GM12878 (cell line): Measurements from ENCODE around the gene RGS5. TPM values are rescaled to one million over a fixed set of nuclear protein-coding genes. Genes with fewer than 3 reads are reported as not detected.

Experiments
- ATAC-seq: fragments of 200-7000 bp; cut with Tn5 transposase; 3 replicates; pipeline ENCODE4 v1.9.1; 2020; ENCODE audit warnings: mild to moderate bottlenecking, moderate library complexity
- BruUV-seq: library from RNA; stranded (reverse); fragments of 400-500 nt; replicated peaks from 2 replicates; lab custom pipeline; 2021; lab: Mats Ljungman, UMichigan
- CTCF ChIA-PET: fragments of 300-600 bp; sonication (Branson Sonifier 250); formaldehyde crosslinking; extraction: SDS; loops from one replicate; lab custom pipeline; 2021; ENCODE audit warnings: inconsistent platforms; lab: Yijun Ruan, JAX
- POLR2A ChIA-PET: fragments of 350-600 bp; formaldehyde crosslinking; extraction: SDS; loops from one replicate; lab custom pipeline; 2021; ENCODE audit warnings: inconsistent platforms; lab: Charles Lee
- RAD21 ChIA-PET: fragments of 300-600 bp; sonication (Branson Sonifier 250); formaldehyde crosslinking; loops from one replicate; lab custom pipeline; 2023; ENCODE audit warnings: antibody characterized with exemption; ENCODE audit not compliant: unreplicated experiment; lab: Charles Lee
- SMC1A ChIA-PET: fragments of 300-600 bp; sonication (Branson Sonifier 250); formaldehyde crosslinking; loops from one replicate; lab custom pipeline; 2023; ENCODE audit not compliant: unreplicated experiment, uncharacterized antibody; lab: Charles Lee
- DNase-seq: peaks from one replicate; pipeline ENCODE4 v3.0.0-alpha.2; 2011; ENCODE audit warnings: low read depth, low spot score
- FAIRE-seq: peaks from 3 replicates; lab custom pipeline; 2011; peaks lifted over from hg19 to GRCh38; lab: Jason Lieb, UNC
- H2AFZ ChIP-seq: 2 replicates; pipeline ENCODE4 v1.6.0; 2011; ENCODE audit warnings: low read depth, low read length, control low read depth; ENCODE audit not compliant: control insufficient read depth
- H3K27ac ChIP-seq: 2 replicates; pipeline ENCODE4 v1.5.1; 2011; ENCODE audit warnings: control low read depth; ENCODE audit not compliant: control insufficient read depth, insufficient read depth
- H3K27me3 ChIP-seq, 2 experiments: replicated peaks in 1 of 2; 2 replicates each; pipeline versions ENCODE4 v1.6.0 to v1.6.1; 2011; ENCODE audit warnings: low read length in 1 of 2; ENCODE audit not compliant: control insufficient read depth in 2 of 2, insufficient read depth in 2 of 2
- H3K36me3 ChIP-seq, 2 experiments: 2 replicates each; pipeline ENCODE4 v1.5.1; 2011; ENCODE audit warnings: low read length in 1 of 2; ENCODE audit not compliant: control insufficient read depth in 2 of 2, insufficient read depth in 2 of 2
- H3K4me1 ChIP-seq: 2 replicates; pipeline ENCODE4 v1.6.1; 2011; ENCODE audit warnings: mild to moderate bottlenecking, low read length, moderate library complexity, mixed read lengths; ENCODE audit not compliant: control insufficient read depth, insufficient read depth
- H3K4me2 ChIP-seq: 2 replicates; pipeline ENCODE4 v1.6.0; 2011; ENCODE audit warnings: control low read depth; ENCODE audit not compliant: control insufficient read depth, insufficient read depth
- H3K4me3 ChIP-seq: fragments of 200-600 bp; sonication (generic); 2 replicates; pipeline ENCODE4 v1.5.1; 2016
- H3K79me2 ChIP-seq: 2 replicates; pipeline ENCODE4 v1.6.0; 2011; ENCODE audit warnings: low read length; ENCODE audit not compliant: control insufficient read depth, insufficient read depth
- H3K9ac ChIP-seq: 2 replicates; pipeline ENCODE4 v1.8.0; 2011; ENCODE audit warnings: low read length, control low read depth, mixed read lengths; ENCODE audit not compliant: control insufficient read depth, insufficient read depth
- H3K9me3 ChIP-seq: replicated peaks from 3 replicates; pipeline ENCODE4 v1.5.1; 2011; ENCODE audit warnings: mild to moderate bottlenecking, low read length; ENCODE audit not compliant: control insufficient read depth, insufficient read depth
- H4K20me1 ChIP-seq: 2 replicates; pipeline ENCODE4 v1.6.0; 2011; ENCODE audit not compliant: control insufficient read depth, insufficient read depth
- ASH2L ChIP-seq: fragments of 300-600, 200-600 bp; sonication (generic); IDR thresholded peaks from 2 replicates; pipeline ENCODE4 v1.6.1; 2017; ENCODE audit warnings: low read depth, mild to moderate bottlenecking, borderline replicate concordance
- CBX5 ChIP-seq: sonication (generic); IDR thresholded peaks from 2 replicates; pipeline ENCODE4 v1.6.1; 2016; ENCODE audit warnings: low read depth, moderate library complexity, mild to moderate bottlenecking, inconsistent platforms
- CREM ChIP-seq: IDR thresholded peaks from 2 replicates; pipeline ENCODE4 v1.6.1; 2014; ENCODE audit warnings: antibody characterized with exemption, low read depth
- EGR1 ChIP-seq, 2 experiments: IDR thresholded peaks; 1 replicate in 1 of 2; 2 replicates in 1 of 2; pipeline ENCODE4 v1.6.1; 2011 to 2012; ENCODE audit warnings: low read depth in 2 of 2, low read length in 2 of 2, borderline replicate concordance in 1 of 2, mild to moderate bottlenecking in 1 of 2, moderate library complexity in 1 of 2
- EZH2 ChIP-seq: IDR thresholded peaks from 2 replicates; pipeline ENCODE4 v1.6.1; 2012; ENCODE audit warnings: low read depth, mild to moderate bottlenecking, control low read depth, inconsistent platforms, low read length, borderline replicate concordance; ENCODE audit not compliant: control insufficient read depth
- GATAD2B ChIP-seq: fragments of 450-650 bp; conservative IDR thresholded peaks from 2 replicates; pipeline ENCODE4 v1.6.1; 2017; ENCODE audit warnings: low read depth, mild to moderate bottlenecking, moderate library complexity
- MTA2 ChIP-seq: fragments of 450-650 bp; IDR thresholded peaks from 2 replicates; pipeline ENCODE4 v1.6.1; 2016; ENCODE audit warnings: low read depth, mild to moderate bottlenecking, moderate library complexity
- NFIC ChIP-seq: IDR thresholded peaks from 2 replicates; pipeline ENCODE4 v1.6.1; 2012; ENCODE audit warnings: low read depth, mild to moderate bottlenecking, inconsistent platforms, low read length, moderate library complexity
- NFXL1 ChIP-seq: fragments of 450-650 bp; IDR thresholded peaks from 2 replicates; pipeline ENCODE4 v1.6.1; 2017; ENCODE audit warnings: antibody characterized with exemption, mild to moderate bottlenecking, borderline replicate concordance
- POLR2A ChIP-seq: IDR thresholded peaks from 2 replicates; pipeline ENCODE4 v1.6.1; 2011; ENCODE audit warnings: low read depth, mild to moderate bottlenecking, low read length
- POLR2AphosphoS2 ChIP-seq: IDR thresholded peaks from 2 replicates; pipeline ENCODE4 v1.6.1; 2011; ENCODE audit warnings: low read depth, mild to moderate bottlenecking, low read length, improper control_type of control experiment, moderate library complexity
- POLR2AphosphoS5 ChIP-seq: IDR thresholded peaks from 2 replicates; pipeline ENCODE4 v1.6.1; 2011; ENCODE audit warnings: mild to moderate bottlenecking, low read length, inconsistent platforms
- TAF1 ChIP-seq: IDR thresholded peaks from 2 replicates; pipeline ENCODE4 v1.6.1; 2011; ENCODE audit warnings: mild to moderate bottlenecking, low read depth, low read length, borderline replicate concordance
- USF2 ChIP-seq: IDR thresholded peaks from 2 replicates; pipeline ENCODE4 v1.6.1; 2011; ENCODE audit warnings: low read depth, low read length, improper control_type of control experiment, borderline replicate concordance
- ZNF207 ChIP-seq: fragments of 450-650 bp; IDR thresholded peaks from 2 replicates; pipeline ENCODE4 v1.6.1; 2014; ENCODE audit warnings: antibody characterized with exemption, mild to moderate bottlenecking, borderline replicate concordance
- ZNF384 ChIP-seq: IDR thresholded peaks from 2 replicates; pipeline ENCODE4 v1.6.1; 2012; ENCODE audit warnings: low read depth, mild to moderate bottlenecking, low read length, improper control_type of control experiment, borderline replicate concordance
- WGBS: methylation state at CpG from one replicate; pipeline ENCODE4 v1.1.6; 2016; ENCODE audit warnings: low lambda C conversion rate; ENCODE audit not compliant: insufficient replicate concordance, insufficient coverage; ENCODE audit errors: missing lambda C conversion rate; 5-methylcytosine and 5-hydroxymethylcytosine counted together
- in situ Hi-C: fragments of 300-500 bp; cut with MboI; formaldehyde crosslinking; loops from 9 replicates; pipeline ENCODE4 v1.14.3; 2018; ENCODE audit warnings: mixed read lengths
- intact Hi-C: fragments of 100-400 bp; cut with micrococcal nuclease; formaldehyde crosslinking; loops from one replicate; pipeline ENCODE4 v1.14.2; 2022; ENCODE audit not compliant: unreplicated experiment
- polyA plus RNA-seq, 11 experiments: library from polyadenylated mRNA; depleted of rRNA in 4 of 11; unstranded in 6 of 11; stranded (reverse) in 5 of 11; fragments of >200 nt; fragmentation: Nextera tagmentation in 4 of 11; fragmentation: Illumina TruSeq in 1 of 11; extraction: Ambion mirVana in 4 of 11; extraction: Trizol in 1 of 11; gene quantifications; 1 replicate in 1 of 11; 2 replicates in 10 of 11; pipeline versions ENCODE4 v1.2.1 to v1.2.3, GENCODE V29; 2011 to 2016; ENCODE audit warnings: inconsistent platforms in 2 of 11, missing spikeins in 2 of 11, low read depth in 1 of 11
- total RNA-seq, 4 experiments: library from RNA; depleted of rRNA in 3 of 4; stranded (reverse); fragments of >200 nt in 3 of 4; fragmentation: Illumina TruSeq in 1 of 4; extraction: Trizol in 1 of 4; gene quantifications; 2 replicates each; pipeline versions ENCODE4 v1.2.1 to v1.2.3, GENCODE V29; 2013 to 2021
- TF ChIP-seq, protein P1 (sequence below): fragments of 450-650 bp; formaldehyde crosslinking; IDR thresholded peaks from 2 replicates; pipeline ENCODE4 v1.4.0; 2020; ENCODE audit warnings: mild to moderate bottlenecking, moderate library complexity
- TF ChIP-seq, protein P2 (sequence below): fragments of 450-650 bp; IDR thresholded peaks from 2 replicates; pipeline ENCODE4 v1.6.1; 2016; ENCODE audit warnings: mild to moderate bottlenecking

Gene RGS5
- total and polyA plus RNA-seq, 10 of the 15 experiments (the other 5 are each of a cell fraction or from before 2014, with no cell fraction given): 0.63 to 7.4 (median 2.8) TPM

- no peak for TF ChIP-seq USF2
Observed at GRCh38 chr1:163170331-163170730, 32.4 kb downstream of the RGS5 start (continued).

- H3K36me3 ChIP-seq: no peaks in the 10 kb centered on the region
- intact Hi-C loops: no loop called here
- TF ChIP-seq ZNF207: no peak
- no peak for TF ChIP-seq NFXL1
- TF ChIP-seq, protein P1, sequence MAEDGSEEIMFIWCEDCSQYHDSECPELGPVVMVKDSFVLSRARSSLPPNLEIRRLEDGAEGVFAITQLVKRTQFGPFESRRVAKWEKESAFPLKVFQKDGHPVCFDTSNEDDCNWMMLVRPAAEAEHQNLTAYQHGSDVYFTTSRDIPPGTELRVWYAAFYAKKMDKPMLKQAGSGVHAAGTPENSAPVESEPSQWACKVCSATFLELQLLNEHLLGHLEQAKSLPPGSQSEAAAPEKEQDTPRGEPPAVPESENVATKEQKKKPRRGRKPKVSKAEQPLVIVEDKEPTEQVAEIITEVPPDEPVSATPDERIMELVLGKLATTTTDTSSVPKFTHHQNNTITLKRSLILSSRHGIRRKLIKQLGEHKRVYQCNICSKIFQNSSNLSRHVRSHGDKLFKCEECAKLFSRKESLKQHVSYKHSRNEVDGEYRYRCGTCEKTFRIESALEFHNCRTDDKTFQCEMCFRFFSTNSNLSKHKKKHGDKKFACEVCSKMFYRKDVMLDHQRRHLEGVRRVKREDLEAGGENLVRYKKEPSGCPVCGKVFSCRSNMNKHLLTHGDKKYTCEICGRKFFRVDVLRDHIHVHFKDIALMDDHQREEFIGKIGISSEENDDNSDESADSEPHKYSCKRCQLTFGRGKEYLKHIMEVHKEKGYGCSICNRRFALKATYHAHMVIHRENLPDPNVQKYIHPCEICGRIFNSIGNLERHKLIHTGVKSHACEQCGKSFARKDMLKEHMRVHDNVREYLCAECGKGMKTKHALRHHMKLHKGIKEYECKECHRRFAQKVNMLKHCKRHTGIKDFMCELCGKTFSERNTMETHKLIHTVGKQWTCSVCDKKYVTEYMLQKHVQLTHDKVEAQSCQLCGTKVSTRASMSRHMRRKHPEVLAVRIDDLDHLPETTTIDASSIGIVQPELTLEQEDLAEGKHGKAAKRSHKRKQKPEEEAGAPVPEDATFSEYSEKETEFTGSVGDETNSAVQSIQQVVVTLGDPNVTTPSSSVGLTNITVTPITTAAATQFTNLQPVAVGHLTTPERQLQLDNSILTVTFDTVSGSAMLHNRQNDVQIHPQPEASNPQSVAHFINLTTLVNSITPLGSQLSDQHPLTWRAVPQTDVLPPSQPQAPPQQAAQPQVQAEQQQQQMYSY (CRISPR knock-in tag): no peak
- TF ChIP-seq CBX5: no peak
- no peak for TF ChIP-seq EGR1 (IDR thresholded peaks at IDR 0.05; ENCODE audit: borderline replicate concordance in 1 of 2, low read depth in 2 of 2, low read length in 2 of 2)
- TF ChIP-seq TAF1: no peak
- TF ChIP-seq CREM: no peak
- no peak for TF ChIP-seq ASH2L
- no peak for TF ChIP-seq GATAD2B
- no peak for TF ChIP-seq POLR2A
- TF ChIP-seq ZNF384: no peak
- TF ChIP-seq POLR2AphosphoS5: no peak
- TF ChIP-seq, protein P2, sequence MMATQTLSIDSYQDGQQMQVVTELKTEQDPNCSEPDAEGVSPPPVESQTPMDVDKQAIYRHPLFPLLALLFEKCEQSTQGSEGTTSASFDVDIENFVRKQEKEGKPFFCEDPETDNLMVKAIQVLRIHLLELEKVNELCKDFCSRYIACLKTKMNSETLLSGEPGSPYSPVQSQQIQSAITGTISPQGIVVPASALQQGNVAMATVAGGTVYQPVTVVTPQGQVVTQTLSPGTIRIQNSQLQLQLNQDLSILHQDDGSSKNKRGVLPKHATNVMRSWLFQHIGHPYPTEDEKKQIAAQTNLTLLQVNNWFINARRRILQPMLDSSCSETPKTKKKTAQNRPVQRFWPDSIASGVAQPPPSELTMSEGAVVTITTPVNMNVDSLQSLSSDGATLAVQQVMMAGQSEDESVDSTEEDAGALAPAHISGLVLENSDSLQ: no peak
- no peak for TF ChIP-seq EZH2
- no peak for TF ChIP-seq POLR2AphosphoS2
- TF ChIP-seq NFIC: no peak
- no peak for TF ChIP-seq MTA2
- TF ChIP-seq, all 136 proteins: peak for 0
- H3K4me1 ChIP-seq: no peaks in the 10 kb centered on the region
- no TSS peak for BruUV-seq
- no peak overlapping the region for H3K9ac ChIP-seq
- no peaks in the 10 kb centered on the region for H3K27me3 ChIP-seq
- DNase-seq (no peak), FAIRE-seq (no peak), ATAC-seq (no peak)
- H3K27ac ChIP-seq: no peak overlapping the region
- 81% methylated on average over 1 of the region's 1 CpG for WGBS
- in situ Hi-C loops: no loop called here
- SMC1A ChIA-PET: no interaction called here
- H4K20me1 ChIP-seq: no peaks in the 10 kb centered on the region
- CTCF ChIA-PET: no interaction called here
- no peaks in the 10 kb centered on the region for H3K79me2 ChIP-seq
- no peak overlapping the region for H3K4me3 ChIP-seq
- H3K4me2 ChIP-seq: no peak overlapping the region
- no peak overlapping the region for H2AFZ ChIP-seq
- RAD21 ChIA-PET: no interaction called here
- POLR2A ChIA-PET: no interaction called here
- H3K9me3 ChIP-seq: no peaks in the 10 kb centered on the region
Observed at GRCh38 chr1:163169553-163169952, 33.2 kb downstream of the RGS5 start.
